Smooth muscle cell of the brain vasculature (primary cell): Measurements from ENCODE around the gene THBS1.

Experiments
- DNase-seq: peaks from one replicate; pipeline ENCODE4 v3.0.0-alpha.2; 2012; ENCODE audit warnings: low read depth, low spot score

The THBS1 gene

GRCh38 chr15:39573844-39574243 is 7.0 kb upstream of the THBS1 start:
- no peak for DNase-seq

GRCh38 chr15:39574427-39574826 is 6.5 kb upstream of the THBS1 start:
- DNase-seq, result no peak

- no peak for DNase-seq
Measured at GRCh38 chr15:39575180-39575579, 5.7 kb upstream of the THBS1 start.

GRCh38 chr15:39578851-39579486 is 1.9 kb upstream of the THBS1 start:
- DNase-seq, result no peak

GRCh38 chr15:39579487-39580116 is 1.3 kb upstream of the THBS1 start:
- no peak for DNase-seq

GRCh38 chr15:39580117-39580484 is 778 bp upstream of the THBS1 start:
- peak; percentile 83 for DNase-seq

- no peak for DNase-seq
Measured at GRCh38 chr15:39581242-39581792, 438 bp downstream of the THBS1 start.

GRCh38 chr15:39581793-39582285 is 960 bp downstream of the THBS1 start:
- no peak for DNase-seq

GRCh38 chr15:39582286-39582976 is 1.6 kb downstream of the THBS1 start:
- DNase-seq, result no peak

GRCh38 chr15:39582977-39583595 is 2.2 kb downstream of the THBS1 start:
- DNase-seq, result no peak

- DNase-seq, result no peak
Measured at GRCh38 chr15:39583596-39584265, 2.9 kb downstream of the THBS1 start.

GRCh38 chr15:39584266-39584659 is 3.4 kb downstream of the THBS1 start:
- DNase-seq, result no peak

GRCh38 chr15:39584662-39585388 is 3.9 kb downstream of the THBS1 start:
- no peak for DNase-seq

GRCh38 chr15:39585389-39585841 is 4.5 kb downstream of the THBS1 start:
- DNase-seq, result no peak

- DNase-seq, result no peak
Measured at GRCh38 chr15:39585871-39586301, 5.0 kb downstream of the THBS1 start.

GRCh38 chr15:39586387-39587095 is 5.7 kb downstream of the THBS1 start:
- DNase-seq, result peak; percentile 90

GRCh38 chr15:39587096-39587721 is 6.3 kb downstream of the THBS1 start:
- no peak for DNase-seq

- no peak for DNase-seq
Measured at GRCh38 chr15:39587731-39588530, 7.1 kb downstream of the THBS1 start.
